H1 (cell line): ENCODE results near the gene WLS. TPM values are rescaled to one million over a fixed set of nuclear protein-coding genes. Genes with fewer than 3 reads are reported as not detected.

Source experiments
- CTCF ChIA-PET: fragments of 300-600 bp; sonication (Branson Sonifier 250); formaldehyde crosslinking; loops from one replicate; lab custom pipeline; 2021; ENCODE audit not compliant: partially characterized antibody; lab: Charles Lee
- POLR2A ChIA-PET: fragments of 300-600 bp; sonication (Branson Sonifier 250); formaldehyde crosslinking; loops from one replicate; lab custom pipeline; 2021; ENCODE audit warnings: inconsistent platforms; ENCODE audit not compliant: partially characterized antibody; lab: Charles Lee
- DNase-seq, 2 experiments: peaks; one replicate each; pipeline versions ENCODE4 v3.0.0 to v3.0.0-alpha.2; 2010 to 2022; ENCODE audit warnings: low spot score in 2 of 2, low read depth in 1 of 2, mixed read lengths in 1 of 2
- FAIRE-seq: peaks from 2 replicates; lab custom pipeline; 2011; peaks lifted over from hg19 to GRCh38; lab: Jason Lieb, UNC
- H2AFZ ChIP-seq: 2 replicates; pipeline ENCODE4 v1.8.1; 2012; ENCODE audit warnings: low read length, inconsistent platforms
- H2AK5ac ChIP-seq: 2 replicates; pipeline ENCODE4 v1.6.1; 2013; ENCODE audit warnings: low read depth, low read length
- H2BK120ac ChIP-seq: replicated peaks from 2 replicates; pipeline ENCODE3; 2013; ENCODE audit warnings: low read depth, low read length, inconsistent platforms
- H2BK12ac ChIP-seq: 2 replicates; pipeline ENCODE4 v1.6.1; 2013; ENCODE audit warnings: low read depth, low read length
- H2BK15ac ChIP-seq: 2 replicates; pipeline ENCODE4 v1.6.1; 2013; ENCODE audit warnings: low read length
- H2BK20ac ChIP-seq: 2 replicates; pipeline ENCODE4 v1.6.1; 2013; ENCODE audit warnings: low read length
- H2BK5ac ChIP-seq: 2 replicates; pipeline ENCODE4 v1.6.1; 2013; ENCODE audit warnings: low read depth, low read length
- H3K14ac ChIP-seq: 2 replicates; pipeline ENCODE4 v1.6.1; 2013; ENCODE audit warnings: inconsistent platforms; ENCODE audit not compliant: insufficient read length
- H3K18ac ChIP-seq: 2 replicates; pipeline ENCODE4 v1.6.1; 2013; ENCODE audit warnings: low read length; ENCODE audit errors: extremely low read depth
- H3K23ac ChIP-seq: 2 replicates; pipeline ENCODE4 v1.6.1; 2013; ENCODE audit warnings: inconsistent platforms; ENCODE audit not compliant: insufficient read length
- H3K23me2 ChIP-seq: 2 replicates; pipeline ENCODE4 v1.6.1; 2013; ENCODE audit warnings: low read depth, low read length
- H3K27ac ChIP-seq: 2 replicates; pipeline ENCODE4 v1.6.1; 2011; ENCODE audit warnings: low read depth, low read length, inconsistent platforms
- H3K27me3 ChIP-seq, 4 experiments: replicated peaks in 1 of 4; 1 replicate in 1 of 4; 2 replicates in 3 of 4; pipeline versions ENCODE4 v1.6.1 to v1.8.1; 2011 to 2013; ENCODE audit warnings: low read length in 3 of 4, mild to moderate bottlenecking in 3 of 4, inconsistent platforms in 2 of 4, mixed read lengths in 2 of 4, moderate library complexity in 1 of 4; ENCODE audit not compliant: control insufficient read depth in 3 of 4, insufficient read depth in 3 of 4; ENCODE audit errors: extremely low read depth in 1 of 4
- H3K36me3 ChIP-seq, 4 experiments: 2 replicates each; pipeline versions ENCODE4 v1.6.1 to v1.8.1; 2011 to 2013; ENCODE audit warnings: mild to moderate bottlenecking in 4 of 4, low read length in 3 of 4, moderate library complexity in 2 of 4, control low read depth in 1 of 4, inconsistent platforms in 1 of 4; ENCODE audit not compliant: insufficient read depth in 4 of 4, control insufficient read depth in 2 of 4
- H3K4ac ChIP-seq: replicated peaks from 2 replicates; pipeline ENCODE3; 2013; ENCODE audit warnings: low read length, low read depth, mixed read lengths, inconsistent platforms; ENCODE audit not compliant: insufficient read length
- H3K4me1 ChIP-seq, 4 experiments: replicated peaks in 1 of 4; 1 replicate in 1 of 4; 2 replicates in 3 of 4; pipeline versions ENCODE4 v1.6.1 to v1.8.1; 2011 to 2013; ENCODE audit warnings: low read length in 3 of 4, inconsistent platforms in 2 of 4, mixed read lengths in 1 of 4; ENCODE audit not compliant: insufficient read depth in 4 of 4, control insufficient read depth in 3 of 4
- H3K4me2 ChIP-seq, 2 experiments: 2 replicates each; pipeline versions ENCODE4 v1.6.1 to v1.8.1; 2011 to 2013; ENCODE audit warnings: low read depth in 2 of 2, low read length in 2 of 2, control low read depth in 1 of 2, inconsistent platforms in 1 of 2, mild to moderate bottlenecking in 1 of 2; ENCODE audit not compliant: insufficient read depth in 1 of 2
- H3K4me3 ChIP-seq, 4 experiments: fragments of 200-600, 300-600 bp in 1 of 4; sonication (generic), shearing (Covaris generic), sonication (Bioruptor Twin) in 1 of 4; 2 replicates each; pipeline versions ENCODE4 v1.5.1 to v1.8.1; 2011 to 2016; ENCODE audit warnings: low read length in 4 of 4, low read depth in 3 of 4, control low read depth in 2 of 4, inconsistent platforms in 2 of 4, mild to moderate bottlenecking in 2 of 4, mixed read lengths in 1 of 4, moderate library complexity in 1 of 4; ENCODE audit not compliant: insufficient read depth in 2 of 4; ENCODE audit errors: extremely low read depth in 1 of 4
- H3K56ac ChIP-seq: replicated peaks from 2 replicates; pipeline ENCODE3; 2013; ENCODE audit warnings: low read depth, mild to moderate bottlenecking, mixed read lengths, low read length, inconsistent platforms; ENCODE audit not compliant: insufficient read length
- H3K79me1 ChIP-seq: 2 replicates; pipeline ENCODE4 v1.6.1; 2013; ENCODE audit warnings: low read depth, low read length, control low read depth
- H3K79me2 ChIP-seq, 2 experiments: 2 replicates each; pipeline versions ENCODE4 v1.6.1 to v1.8.1; 2012 to 2013; ENCODE audit warnings: low read length in 2 of 2, mild to moderate bottlenecking in 2 of 2, inconsistent platforms in 1 of 2; ENCODE audit not compliant: insufficient read depth in 2 of 2, control insufficient read depth in 1 of 2
- H3K9ac ChIP-seq, 4 experiments: replicated peaks in 1 of 4; 1 replicate in 1 of 4; 2 replicates in 3 of 4; pipeline versions ENCODE4 v1.6.1 to v1.8.1; 2011 to 2013; ENCODE audit warnings: low read depth in 3 of 4, low read length in 3 of 4, control low read depth in 2 of 4, mild to moderate bottlenecking in 2 of 4, moderate library complexity in 2 of 4, inconsistent platforms in 1 of 4; ENCODE audit errors: extremely low read depth in 1 of 4
- H3K9me3 ChIP-seq, 2 experiments: 2 replicates each; pipeline versions ENCODE4 v1.6.1 to v1.8.1; 2012 to 2013; ENCODE audit warnings: mild to moderate bottlenecking in 2 of 2, moderate library complexity in 2 of 2, control low read depth in 1 of 2, inconsistent platforms in 1 of 2, low read depth in 1 of 2, low read length in 1 of 2, mixed read lengths in 1 of 2; ENCODE audit not compliant: insufficient read depth in 2 of 2
- H4K20me1 ChIP-seq, 2 experiments: replicated peaks in 1 of 2; 2 replicates each; pipeline versions ENCODE3 to v1.8.1; 2011 to 2013; ENCODE audit warnings: inconsistent platforms in 2 of 2, low read length in 2 of 2, mild to moderate bottlenecking in 1 of 2; ENCODE audit not compliant: insufficient read depth in 2 of 2, control insufficient read depth in 1 of 2
- H4K5ac ChIP-seq: 2 replicates; pipeline ENCODE4 v1.6.1; 2013; ENCODE audit warnings: low read length, low read depth, mixed read lengths, inconsistent platforms; ENCODE audit not compliant: insufficient read length
- H4K8ac ChIP-seq: 2 replicates; pipeline ENCODE4 v1.8.0; 2013; ENCODE audit warnings: mild to moderate bottlenecking, moderate library complexity, low read length, inconsistent platforms; ENCODE audit not compliant: insufficient read depth; ENCODE audit errors: extremely low read depth
- H4K91ac ChIP-seq: replicated peaks from 2 replicates; pipeline ENCODE3; 2013; ENCODE audit warnings: low read length, mixed read lengths, inconsistent platforms; ENCODE audit not compliant: insufficient read length
- ATF2 ChIP-seq: IDR thresholded peaks from 2 replicates; pipeline ENCODE4 v1.6.1; 2012; ENCODE audit warnings: low read length, inconsistent platforms
- BRCA1 ChIP-seq: IDR thresholded peaks from 2 replicates; pipeline ENCODE4 v1.6.1; 2012; ENCODE audit warnings: low read depth, low read length, improper control_type of control experiment
- CBX5 ChIP-seq: fragments of 300-800, 300-1000 bp; sonication (generic); IDR thresholded peaks from 2 replicates; pipeline ENCODE4 v1.7.1; 2016; ENCODE audit warnings: antibody characterized with exemption, low read length, low read depth
- JUN ChIP-seq: IDR thresholded peaks from 2 replicates; pipeline ENCODE4 v1.6.1; 2011; ENCODE audit warnings: low read depth, mild to moderate bottlenecking, improper control_type of control experiment, low read length
- NANOG ChIP-seq: IDR thresholded peaks from 2 replicates; pipeline ENCODE4 v1.6.1; 2011; ENCODE audit warnings: low read length, low read depth, mild to moderate bottlenecking, inconsistent platforms; ENCODE audit not compliant: insufficient read depth, poor library complexity, severe bottlenecking
- POLR2AphosphoS5 ChIP-seq: IDR thresholded peaks from 2 replicates; pipeline ENCODE4 v1.6.1; 2011; ENCODE audit warnings: low read depth, low read length
- RAD21 ChIP-seq, 2 experiments: IDR thresholded peaks in 1 of 2; conservative IDR thresholded peaks in 1 of 2; 2 replicates each; pipeline ENCODE4 v1.6.1; 2011; ENCODE audit warnings: low read depth in 2 of 2, low read length in 2 of 2, improper control_type of control experiment in 1 of 2, inconsistent platforms in 1 of 2, mild to moderate bottlenecking in 1 of 2, moderate library complexity in 1 of 2
- SIRT6 ChIP-seq: IDR thresholded peaks from one replicate; pipeline ENCODE4 v1.7.1; 2012; ENCODE audit warnings: low read length, inconsistent platforms
- TAF1 ChIP-seq: IDR thresholded peaks from 2 replicates; pipeline ENCODE4 v1.6.1; 2011; ENCODE audit warnings: mild to moderate bottlenecking, low read depth, low read length
- TAF7 ChIP-seq: optimal IDR thresholded peaks from 2 replicates; pipeline ENCODE3; 2011; ENCODE audit warnings: low read depth, mild to moderate bottlenecking, inconsistent platforms, low read length, moderate library complexity, borderline replicate concordance
- TEAD4 ChIP-seq: IDR thresholded peaks from 2 replicates; pipeline ENCODE4 v1.6.1; 2012; ENCODE audit warnings: low read depth, low read length, inconsistent platforms, mixed read lengths
- WGBS, 2 experiments: shearing (Covaris generic) in 1 of 2; methylation state at CpG; one replicate each; pipeline versions ENCODE4 v1.1.6 to v1.1.7; 2013 to 2015; ENCODE audit warnings: low lambda C conversion rate in 2 of 2, mixed read lengths in 2 of 2, inconsistent platforms in 1 of 2, low coverage in 1 of 2, missing lambda C conversion rate in 1 of 2; ENCODE audit not compliant: insufficient replicate concordance in 2 of 2, insufficient coverage in 1 of 2, insufficient read length in 1 of 2; ENCODE audit errors: extremely low coverage in 1 of 2, missing lambda C conversion rate in 1 of 2; 5-methylcytosine and 5-hydroxymethylcytosine counted together
- polyA plus RNA-seq, 7 experiments: library from polyadenylated mRNA; depleted of rRNA in 3 of 7; stranded (reverse) in 5 of 7; unstranded in 2 of 7; fragments of >200 nt in 5 of 7; fragments of 200-250 nt in 2 of 7; gene quantifications; 1 replicate in 5 of 7; 2 replicates in 1 of 7; 4 replicates in 1 of 7; pipeline versions ENCODE4 v1.2.1 to v1.2.3, GENCODE V29; 2011 to 2013; ENCODE audit warnings: missing spikeins in 2 of 7, mixed read lengths in 2 of 7
- total RNA-seq: library from RNA; stranded (reverse); fragmentation: NEBNext Ultra II Directional; extraction: Animal tissue kit (Norgen Biotek cat#: 25700); gene quantifications from 2 replicates; pipeline ENCODE4 v1.2.1, GENCODE V29; 2021

WLS gene
- total and polyA plus RNA-seq, 2 of the 8 experiments (the other 6 are each of a cell fraction or from before 2014, with no cell fraction given), result 1.2 to 2.7 TPM

- Histone ChIP-seq H3K27me3 (no peaks in the 10 kb centered on the region), H3K9me3 (no peaks in the 10 kb centered on the region), H2AFZ (no peak overlapping the region), H4K5ac (no peak overlapping the region), H3K56ac (no peak overlapping the region), H3K4me2 (no peak overlapping the region), H2AK5ac (no peak overlapping the region), H3K4me1 (peaks cover 0 to 2% (median under 1%) of the 10 kb centered on the region in 4 experiments; a peak in 2 of 7 replicates), H2BK5ac (no peak overlapping the region), H3K18ac (no peak overlapping the region), H3K27ac (no peak overlapping the region), H2BK120ac (no peak overlapping the region), H3K14ac (no peak overlapping the region), H3K23me2 (peaks cover 2% of the 10 kb centered on the region; the same call in 1 of the 2 replicates), H4K91ac (no peak overlapping the region), H3K4me3 (no peak overlapping the region), H3K23ac (no peak overlapping the region), H3K79me2 (no peaks in the 10 kb centered on the region), H3K4ac (no peak overlapping the region), H3K36me3 (no peaks in the 10 kb centered on the region), H4K20me1 (no peaks in the 10 kb centered on the region), H4K8ac (no peak overlapping the region), H2BK15ac (no peak overlapping the region), H3K9ac (no peak overlapping the region), H2BK20ac (no peak overlapping the region), H2BK12ac (no peak overlapping the region), H3K79me1 (no peaks in the 10 kb centered on the region)
- POLR2A ChIA-PET, result interaction anchor here (0.6 kb wide), 1 partner anchor 336 kb away, joined by 3 read pairs; no protein-coding TSS in a partner anchor
- CTCF ChIA-PET, result interaction anchor here (0.7 to 2.1 kb wide), 6 partner anchors 13 to 344 kb away, joined by 3 to 11 read pairs (median 4); no protein-coding TSS in a partner anchor
- FAIRE-seq (no peak), DNase-seq (no peak)
- WGBS, 2 experiments, result 81% methylated on average over 5 of the region's 5 CpGs; no CpG with 5 or more reads in 1 of the 2 experiments
- no peak for TF ChIP-seq RAD21 (IDR thresholded peaks at IDR 0.05 in 1 of 2, conservative IDR thresholded peaks at IDR 0.05 in 1 of 2; ENCODE audit: low read depth in 2 of 2, low read length in 2 of 2)
- no peak for TF ChIP-seq SIRT6
- no peak for TF ChIP-seq CBX5
- TF ChIP-seq TAF1, result no peak
- TF ChIP-seq JUN, result no peak
- TF ChIP-seq ATF2, result no peak
- no peak for TF ChIP-seq BRCA1
- no peak for TF ChIP-seq TEAD4
- TF ChIP-seq POLR2AphosphoS5, result no peak
- no peak for TF ChIP-seq TAF7
- no peak for TF ChIP-seq NANOG
These were observed 128.3 kb downstream of the WLS start for GRCh38 chr1:68103884-68104554.
